Activated CD8-positive, alpha-beta memory T cell treated with anti-CD3 and anti-CD28 coated beads, Interleukin-2, amount 50 U/mL, for 4 hours (primary cell): ENCODE data around the gene UBE2B.
"Not testable (repeated sequence)": the region's sequence is repeated elsewhere in the genome, so short reads cannot be mapped to it uniquely, and the experiment has no call there.

Experiments used
- DNase-seq: peaks from one replicate; pipeline ENCODE4 v3.0.0-alpha.2; 2020

The UBE2B gene

GRCh38 chr5:134403951-134404350, 32.6 kb downstream of the UBE2B start:
- no peak for DNase-seq

- DNase-seq = no peak
These were observed 35.0 kb downstream of the UBE2B start for GRCh38 chr5:134406390-134406789.

DNA sequence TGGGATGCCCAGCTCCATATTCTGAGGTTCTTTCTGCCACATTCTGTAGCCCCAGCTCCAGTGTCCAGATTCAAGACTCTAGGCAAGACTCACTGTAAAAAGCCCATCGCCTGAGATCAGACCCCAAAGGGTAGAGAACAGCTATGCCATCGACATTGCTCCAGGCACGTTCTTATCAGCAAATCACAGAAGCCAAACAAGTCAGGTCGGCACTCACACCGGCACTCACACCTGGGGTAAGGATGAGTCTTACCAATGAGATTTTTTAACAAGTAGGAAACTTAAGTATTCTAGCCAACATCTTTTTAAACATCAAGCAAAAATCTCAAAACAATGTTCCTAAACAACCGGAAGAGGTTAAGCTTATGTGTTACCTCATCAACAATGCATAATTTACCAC, 38.0 kb downstream of the UBE2B start:
- no peak for DNase-seq

GRCh38 chr5:134410822-134411221, 39.5 kb downstream of the UBE2B start:
- DNase-seq = no peak

DNA sequence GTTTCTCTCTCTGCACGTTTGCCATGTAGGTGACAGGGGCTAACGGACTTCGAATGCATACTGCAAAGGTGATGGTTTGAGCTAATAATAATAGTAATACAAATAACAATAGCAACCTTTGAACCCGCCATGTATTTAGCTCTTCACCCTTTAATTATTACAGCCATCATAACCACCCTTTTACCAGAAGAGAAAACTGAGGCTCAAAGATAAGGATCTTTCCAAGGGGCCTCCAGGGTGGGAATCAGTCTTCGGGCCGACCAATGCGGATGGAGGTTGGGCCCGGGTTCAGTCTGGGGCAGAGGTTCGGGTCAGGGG, 39.8 kb downstream of the UBE2B start:
- no peak for DNase-seq

- DNase-seq = peak; percentile 90
These were observed 40.3 kb downstream of the UBE2B start, which contains the start of gene CDKN2AIPNL for GRCh38 chr5:134411546-134412266. Gene CDKN2AIPNL, minus strand, starts transcription at chr5:134411881. Its CDS starts 27 bp downstream, at chr5:134411854.

DNA sequence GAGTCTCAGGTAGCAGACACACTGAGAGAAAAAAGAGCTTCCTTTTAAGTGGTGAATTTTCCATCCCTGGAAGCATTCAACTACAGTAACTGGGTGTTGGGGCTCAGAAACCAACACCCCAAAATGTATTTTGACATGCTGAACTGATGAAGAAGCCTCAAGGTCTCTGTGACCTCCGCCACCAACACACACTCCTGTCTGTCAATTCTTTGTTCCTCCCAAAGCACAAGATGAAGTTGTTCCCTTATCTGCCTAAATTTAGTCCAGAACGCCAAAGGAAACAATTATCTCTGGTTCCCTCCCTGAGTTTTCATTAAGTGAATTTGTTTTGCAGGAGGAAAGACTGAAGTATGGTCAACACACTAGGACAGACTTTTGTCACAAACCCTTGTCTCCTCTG, 41.7 kb downstream of the UBE2B start:
- no peak for DNase-seq

DNA sequence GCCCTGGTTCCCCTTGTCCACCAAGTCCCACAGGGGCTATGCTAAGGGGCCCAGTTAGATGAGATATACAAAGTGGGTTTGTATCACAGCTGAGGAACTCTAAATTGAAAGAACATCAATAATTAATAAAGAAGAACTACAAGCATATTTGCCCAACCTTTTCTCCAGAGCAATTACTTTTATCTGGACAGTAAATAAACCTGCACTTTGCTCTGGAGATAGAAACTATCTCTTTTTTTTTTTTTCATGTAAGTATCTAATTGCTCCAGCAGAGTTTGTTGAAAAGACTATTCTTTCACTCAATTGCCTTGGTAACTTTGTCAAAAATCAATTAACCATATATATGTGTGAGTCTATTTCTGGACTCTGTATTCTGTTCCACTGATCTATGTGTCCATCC, 46.3 kb downstream of the UBE2B start:
- no peak for DNase-seq

GRCh38 chr5:134418958-134419357, 47.6 kb downstream of the UBE2B start:
- DNase-seq = no peak

DNA sequence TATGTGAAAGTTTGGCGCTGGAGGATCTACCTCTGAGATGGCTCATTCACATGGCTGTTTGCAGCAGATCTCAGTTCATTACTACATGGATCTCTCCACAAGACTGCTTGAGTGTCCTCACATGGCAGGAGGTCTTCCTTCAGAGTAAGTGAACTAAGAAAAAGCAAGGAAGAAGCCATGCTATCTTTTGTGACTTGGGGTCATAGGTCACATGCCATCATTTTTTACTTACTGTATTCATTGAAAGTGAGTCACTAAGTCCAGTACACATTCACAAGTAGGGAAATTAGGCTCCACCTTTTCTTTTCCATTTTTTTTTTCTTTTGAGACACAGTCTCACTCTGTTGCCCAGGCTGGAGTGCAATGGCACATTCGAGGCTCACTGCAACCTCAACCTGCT, 49.0 kb downstream of the UBE2B start:
- no peak for DNase-seq

GRCh38 chr5:134421038-134421437, 49.7 kb downstream of the UBE2B start:
- DNase-seq = not testable (repeated sequence)

GRCh38 chr5:134422791-134423365, 51.5 kb downstream of the UBE2B start:
- no peak for DNase-seq

GRCh38 chr5:134423376-134423775, 52.0 kb downstream of the UBE2B start:
- DNase-seq = no peak

- no peak for DNase-seq
These were observed 55.0 kb downstream of the UBE2B start for GRCh38 chr5:134426361-134426760.

DNA sequence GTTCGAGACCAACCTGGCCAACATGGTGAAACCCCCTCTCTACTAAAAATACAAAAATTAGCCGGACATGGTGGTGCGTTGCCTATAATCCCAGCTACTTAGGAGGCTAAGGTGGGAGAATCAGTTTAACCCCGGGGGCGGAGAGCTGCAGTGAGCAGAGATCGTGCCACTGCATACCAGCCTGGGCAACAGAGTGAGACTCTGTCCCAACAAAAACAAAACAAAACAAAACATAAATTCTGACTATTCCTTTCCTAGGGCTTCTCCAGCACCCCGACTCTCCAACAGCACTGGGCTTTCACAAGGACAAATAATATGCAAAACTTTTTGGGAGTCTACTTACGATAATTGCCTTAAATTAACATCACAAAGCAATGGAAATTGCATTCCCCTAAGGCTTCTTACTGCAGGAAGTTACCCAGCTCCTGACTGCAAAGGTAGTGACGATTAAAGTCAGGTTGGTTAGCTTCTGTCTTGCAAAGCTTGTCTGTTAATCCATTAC, 56.2 kb downstream of the UBE2B start:
- DNase-seq = no peak

- no peak for DNase-seq
These were observed 58.7 kb downstream of the UBE2B start for GRCh38 chr5:134430001-134430569.

DNA sequence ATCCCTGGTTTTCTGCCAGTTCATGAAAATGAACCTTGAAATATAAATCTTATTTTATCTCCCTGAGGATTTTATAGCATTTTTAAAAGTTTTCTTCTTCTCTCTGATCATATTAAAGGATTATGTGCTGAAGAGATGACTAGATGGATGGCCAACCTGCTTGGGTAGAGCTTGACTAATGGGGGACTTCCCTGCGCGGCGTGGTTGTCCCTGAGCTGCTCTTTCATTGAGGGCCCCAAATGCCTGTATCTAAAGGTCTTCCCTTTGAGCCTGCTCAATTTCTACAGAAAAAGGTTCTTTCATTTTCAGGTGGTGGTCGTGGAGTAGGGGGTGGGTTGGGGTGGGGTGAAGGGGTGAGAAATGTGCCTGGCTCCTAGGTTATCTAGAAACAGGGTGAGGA, 60.8 kb downstream of the UBE2B start:
- no peak for DNase-seq

DNA sequence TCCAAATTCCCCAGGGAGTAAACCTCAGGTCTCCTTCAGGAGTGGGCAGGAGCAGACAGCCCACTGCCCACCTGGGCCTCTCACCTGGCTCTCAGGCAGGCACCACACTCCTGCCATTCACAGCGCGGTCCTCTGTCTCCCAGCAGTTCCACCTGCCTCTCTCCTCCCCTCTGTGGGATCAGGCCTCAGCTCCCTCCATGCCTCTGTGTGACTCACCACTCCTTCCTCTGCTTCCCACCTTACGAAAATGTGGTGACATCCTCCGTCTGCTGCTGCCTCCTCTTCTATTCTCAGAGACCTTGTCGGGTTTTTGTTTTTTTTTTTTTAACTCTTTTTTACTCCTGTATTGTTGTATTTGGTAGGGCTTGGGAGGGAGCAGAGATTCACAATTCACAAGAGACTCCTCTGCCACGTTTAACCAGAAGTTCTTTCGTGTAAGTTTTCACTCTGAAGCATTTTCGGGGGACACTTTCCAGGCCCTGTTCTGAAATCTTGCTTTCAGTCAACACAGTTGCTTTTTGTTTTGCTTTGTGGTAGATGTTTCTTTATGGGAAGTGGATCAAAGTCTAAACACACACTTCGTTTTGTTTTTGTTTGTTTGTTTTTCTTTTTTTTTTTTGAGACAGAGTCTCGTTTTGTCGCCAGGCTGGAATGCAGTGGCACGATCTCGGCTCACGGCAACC, 61.4 kb downstream of the UBE2B start:
- DNase-seq = no peak

DNA sequence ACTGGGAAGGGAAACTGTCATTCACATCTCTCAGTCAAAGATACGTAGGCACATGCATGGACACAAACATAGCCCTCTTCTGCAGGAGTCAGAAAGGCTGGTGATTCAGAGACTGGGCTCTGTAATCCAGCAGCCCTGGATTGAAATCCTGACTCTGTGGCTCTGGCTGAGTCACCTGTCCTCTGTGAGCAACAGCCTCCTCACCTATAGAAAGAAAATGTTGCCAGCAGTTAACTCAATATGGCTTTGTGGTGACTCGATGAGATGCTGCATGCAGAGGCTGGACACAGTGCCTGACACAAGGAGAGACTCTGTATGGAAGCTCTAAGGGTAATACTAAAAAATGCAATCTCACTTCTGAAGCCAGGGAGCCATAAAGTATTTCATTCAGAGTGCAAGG, 64.2 kb downstream of the UBE2B start:
- no peak for DNase-seq

DNA sequence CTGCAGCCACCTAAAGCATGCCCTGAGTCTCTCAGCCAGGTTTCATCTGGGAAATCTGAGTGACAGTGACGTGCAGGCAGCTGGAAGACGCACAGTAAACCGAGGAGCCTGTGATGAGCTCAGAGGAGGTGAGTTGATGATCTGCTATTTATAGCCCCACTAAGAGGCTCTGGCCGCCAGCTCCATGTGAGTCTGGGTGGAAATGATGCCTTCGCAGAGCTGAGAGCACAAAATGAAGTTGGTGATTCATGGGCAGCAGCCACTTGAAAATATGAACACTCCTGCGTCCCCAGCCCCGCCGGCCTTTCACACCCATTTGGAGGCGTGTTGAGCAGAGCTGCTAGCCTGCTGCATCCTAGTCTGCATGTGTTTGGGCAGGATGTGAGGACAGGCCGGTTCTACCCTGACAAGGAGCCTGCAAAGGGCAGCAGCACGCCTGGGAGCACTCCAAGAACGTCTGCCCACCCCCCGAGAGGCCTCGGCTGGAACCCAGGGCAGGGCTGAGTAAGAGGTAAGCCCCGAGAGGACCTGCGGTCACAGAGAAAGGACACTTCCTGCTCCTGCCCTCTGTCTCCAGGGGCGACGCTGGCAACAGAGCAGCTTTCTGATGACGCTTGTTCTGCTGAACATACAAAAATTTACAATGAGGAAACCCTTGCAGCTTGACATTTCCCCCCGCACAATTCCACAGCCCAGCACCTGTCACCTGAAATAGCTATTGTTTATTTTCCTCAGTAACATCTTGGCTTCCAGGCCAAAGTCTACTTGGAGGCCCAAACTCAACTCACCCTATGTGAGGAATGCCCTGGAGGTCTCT, 65.4 kb downstream of the UBE2B start:
- DNase-seq = peak; percentile 35

DNA sequence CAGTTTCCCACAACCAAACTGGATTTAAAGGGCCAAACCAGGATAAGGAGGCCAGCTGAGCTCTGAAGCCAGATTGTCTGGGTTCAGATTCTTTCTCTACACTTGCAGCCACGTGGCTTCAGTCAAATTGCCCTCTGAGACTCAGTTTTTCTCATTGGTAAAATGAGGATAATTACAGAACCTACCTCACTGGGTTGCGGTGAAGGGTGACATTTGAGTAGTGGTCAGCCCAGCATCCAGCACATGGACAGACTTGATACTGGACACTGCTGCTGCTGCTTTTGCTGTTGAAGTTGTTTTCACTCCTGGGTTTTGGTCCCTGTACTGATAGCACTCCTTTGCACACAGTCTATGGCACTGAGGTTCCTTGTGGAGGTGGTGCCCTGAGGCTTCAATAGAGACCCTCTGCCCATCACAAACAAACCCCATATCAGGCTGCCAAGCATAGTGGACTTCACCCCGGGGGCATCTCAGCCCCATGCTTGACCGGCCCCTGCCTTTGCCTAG, 66.0 kb downstream of the UBE2B start:
- no peak for DNase-seq

GRCh38 chr5:134437847-134438581, 66.6 kb downstream of the UBE2B start:
- no peak for DNase-seq
